ENCODE results near the gene BAIAP2L2.
A peak's percentile ranks its signal among the peaks of the same experiment; 100 is the strongest.
"Not testable (repeated sequence)": the region's sequence is repeated elsewhere in the genome, so short reads cannot be mapped to it uniquely, and the experiment has no call there.

BAIAP2L2 gene

DNA sequence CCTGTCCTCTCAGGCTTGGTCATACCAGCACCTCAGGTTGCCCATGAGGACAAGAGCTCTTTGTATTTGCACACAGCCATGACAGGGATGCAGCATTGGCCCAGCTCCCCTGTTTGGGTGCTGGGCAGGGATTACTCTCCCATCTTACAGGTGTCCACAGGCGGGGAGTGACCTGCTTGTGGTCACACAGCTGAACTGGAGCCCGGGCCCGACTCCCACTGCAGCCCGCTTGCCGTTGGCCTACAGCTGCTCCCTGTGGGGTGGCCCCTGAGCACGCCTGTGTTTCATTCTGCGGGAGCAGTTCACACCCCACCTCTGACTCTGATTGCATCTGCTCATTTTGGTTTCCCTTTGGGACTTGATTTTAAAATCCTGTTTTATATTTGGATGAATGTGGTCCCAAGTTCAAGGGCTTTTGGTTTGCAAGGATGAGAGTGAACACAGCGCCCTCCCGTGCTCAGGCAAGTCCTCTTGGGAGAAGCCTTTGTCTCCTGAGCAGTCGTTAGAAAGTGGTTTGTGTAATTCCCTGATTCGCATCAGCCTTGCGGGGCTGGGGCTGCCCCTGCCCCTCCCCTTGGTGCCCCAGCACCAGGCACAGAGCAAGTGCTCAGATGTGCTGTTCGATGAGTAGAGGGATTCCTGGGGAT lies 44.0 kb downstream of the BAIAP2L2 start:
- DNase-seq, result no peak

- no peak for DNase-seq
Observed at GRCh38 chr22:38065539-38065938, 44.9 kb downstream of the BAIAP2L2 start.

GRCh38 chr22:38062791-38063190 lies 47.7 kb downstream of the BAIAP2L2 start:
- DNase-seq, result no peak

DNA sequence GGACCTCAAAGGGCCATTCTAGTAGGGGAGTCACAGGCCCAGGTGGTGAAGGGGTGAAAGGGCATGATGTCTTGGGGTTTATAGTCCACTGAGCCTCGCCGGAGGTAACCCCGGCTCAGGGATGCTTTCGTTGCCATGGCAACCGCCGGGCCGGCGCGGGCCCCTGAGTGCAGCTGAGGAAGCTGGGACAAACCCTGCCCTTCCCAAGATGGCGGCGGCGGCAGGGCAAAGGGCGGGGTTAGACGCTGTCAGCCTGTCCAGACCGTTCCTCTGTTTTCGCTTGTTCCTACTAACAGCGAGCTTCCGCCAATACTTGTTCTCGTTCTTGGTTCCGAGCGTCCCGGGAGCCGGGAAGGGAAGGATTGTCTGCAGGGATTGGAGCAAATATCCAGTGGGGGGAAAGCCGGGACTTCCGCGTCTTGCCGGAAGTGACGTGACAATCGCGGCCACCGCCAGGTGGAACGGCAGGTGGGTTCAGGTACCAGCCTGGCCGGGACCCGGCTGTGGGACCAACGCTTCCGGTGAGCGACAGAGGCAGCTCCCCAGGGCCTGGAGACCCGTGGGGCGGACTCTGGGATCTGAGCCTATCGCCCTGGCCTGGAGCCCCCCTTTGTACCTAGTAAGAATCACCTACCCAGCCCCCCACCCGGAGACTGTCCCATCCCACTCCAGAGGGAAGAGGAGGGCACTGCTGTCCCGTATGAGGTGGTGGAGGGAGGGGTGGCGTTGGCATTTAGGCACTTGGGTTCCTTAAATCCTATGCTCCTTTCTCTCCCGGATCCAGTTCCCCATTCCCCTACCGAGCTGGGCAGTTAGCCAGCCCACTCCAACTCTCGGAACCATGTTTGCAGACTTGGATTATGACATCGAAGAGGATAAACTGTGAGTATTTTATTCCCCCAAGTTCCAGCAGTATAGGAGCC lies 53.3 kb downstream of the BAIAP2L2 start, which contains the start of gene PICK1:
TSS of gene PICK1 (plus strand) at position 436 of the 923 bp plus-strand sequence. CDS start at position 842, 406 bp downstream.
- DNase-seq, result peak; percentile 68 to 72

DNA sequence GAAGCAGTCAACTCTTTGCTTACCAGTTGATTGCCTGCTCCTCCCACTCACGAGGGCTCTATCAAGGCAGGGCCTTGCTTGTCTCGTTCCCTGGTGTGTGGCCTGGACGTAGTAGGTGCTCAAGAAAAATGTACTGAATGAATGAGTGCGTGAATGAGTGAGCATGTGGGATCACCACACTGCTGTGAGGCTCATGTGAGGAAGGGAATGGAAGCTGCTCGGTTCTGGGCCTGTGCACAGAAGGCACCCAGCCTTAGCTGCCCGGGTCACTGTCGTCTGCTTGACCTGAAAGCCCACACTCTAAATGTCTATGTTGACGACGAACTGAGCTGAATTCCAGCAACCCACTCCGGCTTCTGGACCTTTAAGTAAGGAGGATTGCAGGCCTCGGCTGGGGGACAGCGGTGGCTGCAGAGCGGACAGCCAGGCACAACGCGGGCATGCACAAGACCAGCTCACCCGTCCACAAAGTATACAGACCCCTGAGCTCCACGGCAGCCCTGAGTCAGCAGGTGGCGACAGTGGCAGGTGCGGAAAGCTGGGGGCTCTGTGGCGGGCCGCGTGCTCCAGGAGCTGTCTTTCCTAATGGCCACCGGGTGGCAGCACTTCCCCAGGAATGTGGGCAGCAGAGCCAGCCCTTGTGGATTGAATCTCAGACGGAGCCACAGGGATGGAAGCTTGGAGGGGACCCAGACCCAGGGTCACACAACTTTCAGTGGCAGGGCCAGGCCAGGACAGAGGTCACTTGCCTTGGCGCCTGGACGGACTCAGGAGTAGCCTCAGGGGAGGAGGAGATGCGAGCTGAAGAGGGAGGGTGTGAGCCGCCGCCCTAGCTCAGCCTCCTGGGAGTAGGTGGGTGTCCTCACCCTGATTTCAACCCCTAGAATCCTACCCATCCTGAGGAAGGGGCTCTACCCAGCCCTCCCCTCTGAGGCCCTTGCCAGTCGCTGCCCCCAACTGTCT lies 58.3 kb downstream of the BAIAP2L2 start:
- DNase-seq, result peak; percentile 69 to 70

GRCh38 chr22:38051261-38051660 lies 59.2 kb downstream of the BAIAP2L2 start:
- no peak for DNase-seq

DNA sequence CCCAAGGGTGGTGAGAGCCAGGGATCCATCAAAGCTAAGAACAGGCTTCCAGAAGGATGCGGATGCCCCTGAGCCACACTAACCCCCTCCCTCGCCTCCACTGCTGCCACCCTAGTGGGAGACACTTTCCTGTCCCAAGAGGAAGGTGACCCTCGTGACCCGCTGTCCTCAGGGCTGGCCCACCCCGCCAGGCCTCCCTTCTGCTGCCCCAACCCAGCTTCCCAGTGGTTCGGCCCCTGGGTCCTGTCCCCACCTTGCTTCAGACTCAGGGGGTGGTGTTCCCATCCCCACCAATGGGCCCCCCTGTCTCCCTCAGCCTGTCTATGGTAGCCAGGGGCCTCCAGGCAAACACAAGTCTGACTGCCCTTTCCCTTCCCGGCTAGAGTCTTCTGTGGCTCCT lies 59.8 kb downstream of the BAIAP2L2 start:
- no peak for DNase-seq

- DNase-seq, result no peak
Observed at GRCh38 chr22:38049812-38050619, 60.5 kb downstream of the BAIAP2L2 start.

DNA sequence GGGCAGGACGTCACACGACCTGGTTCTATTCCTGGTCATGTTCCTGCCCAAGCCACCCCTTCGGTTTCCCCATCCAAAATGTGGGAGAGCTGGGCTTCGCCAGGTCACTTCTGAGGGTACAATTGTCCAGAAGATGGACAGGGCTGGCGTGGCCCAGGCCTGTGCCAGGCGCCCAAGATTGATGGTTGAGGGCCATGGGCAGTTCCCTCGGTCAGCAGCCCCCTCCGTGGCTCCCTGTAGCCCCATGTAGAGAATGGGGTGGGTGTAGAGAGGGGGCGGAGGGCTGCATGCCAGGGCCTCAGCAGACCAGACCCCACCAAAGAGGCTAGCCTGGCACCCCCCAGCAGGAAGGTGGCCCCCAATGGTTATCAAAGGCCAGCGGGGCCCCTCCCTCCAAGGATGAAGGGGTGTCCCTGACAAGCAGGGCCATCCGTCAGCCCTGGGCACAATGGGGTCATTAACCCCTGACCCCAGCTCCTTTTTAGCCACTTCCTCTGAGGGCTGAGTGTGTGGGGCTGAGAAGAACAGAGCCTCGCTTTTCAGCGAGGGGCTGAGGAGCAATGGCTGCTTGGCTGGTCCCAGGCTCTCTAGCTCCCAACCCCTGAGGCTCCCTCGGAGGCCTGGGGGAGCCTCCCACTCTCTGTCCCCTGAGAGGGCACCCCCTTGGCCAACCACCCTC lies 64.3 kb downstream of the BAIAP2L2 start:
- no peak for DNase-seq

- DNase-seq, result no peak
Observed at GRCh38 chr22:38043151-38044039, 67.1 kb downstream of the BAIAP2L2 start.

- DNase-seq, result no peak
Observed at GRCh38 chr22:38042488-38042790, 68.0 kb downstream of the BAIAP2L2 start.

GRCh38 chr22:38041760-38042487 lies 68.6 kb downstream of the BAIAP2L2 start:
- DNase-seq, result no peak

- no peak for DNase-seq
Observed at GRCh38 chr22:38040953-38041759, 69.3 kb downstream of the BAIAP2L2 start.

DNA sequence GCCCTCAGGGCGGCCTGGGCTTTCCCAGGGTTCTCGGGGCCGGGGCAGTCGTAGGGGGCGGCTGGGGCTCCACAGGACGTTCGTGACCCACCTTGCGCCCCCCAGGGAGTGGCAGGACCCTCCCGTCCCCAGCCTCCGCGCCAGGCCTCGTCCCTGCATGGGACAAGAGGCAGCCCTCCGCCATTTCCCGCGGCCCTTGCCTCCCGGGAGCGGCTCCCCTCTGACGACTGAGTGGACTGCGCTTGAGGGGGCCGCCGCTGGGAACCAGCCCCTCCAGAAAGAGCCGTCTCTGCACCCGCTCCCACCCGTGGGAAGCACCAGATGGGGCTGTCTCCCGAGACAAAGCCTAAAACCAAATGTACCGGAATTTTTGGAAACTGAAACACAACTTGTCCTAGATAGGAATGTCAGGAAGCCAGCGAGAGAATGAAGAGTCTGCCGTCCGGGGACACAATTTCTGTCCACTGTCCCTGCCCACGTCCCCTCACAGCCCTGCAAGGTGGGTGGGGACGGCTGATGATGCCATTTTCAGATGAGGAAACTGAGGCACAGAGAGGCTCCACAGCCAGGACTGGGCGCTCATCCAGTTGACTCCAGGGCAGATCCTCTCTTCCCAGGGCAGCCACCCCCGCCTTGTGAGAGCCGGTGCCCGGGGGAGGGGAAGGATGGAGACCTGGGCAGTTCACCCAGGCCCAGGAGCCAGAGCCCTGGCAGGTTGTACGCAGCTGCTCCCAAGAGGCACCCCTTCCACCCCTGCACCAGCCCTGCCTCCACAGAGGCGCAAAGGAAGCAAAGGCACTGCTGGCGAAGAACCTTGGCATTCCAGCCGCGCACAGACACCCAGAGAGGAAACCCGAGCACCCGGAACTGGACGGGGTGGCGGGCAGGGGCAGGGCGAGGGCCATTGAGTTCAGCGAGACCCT lies 71.3 kb downstream of the BAIAP2L2 start:
- no peak for DNase-seq

- DNase-seq, result no peak
Observed at GRCh38 chr22:38038426-38038825, 72.1 kb downstream of the BAIAP2L2 start.

- not testable (repeated sequence) for DNase-seq
Observed at GRCh38 chr22:38037367-38038150, 72.9 kb downstream of the BAIAP2L2 start.
